HG03159 (cell line): ENCODE results near the gene NEDD4L.

Experiments
- ATAC-seq: cut with Tn5 transposase; IDR thresholded peaks from one replicate; pipeline ENCODE4 v1.9.1; 2021; ENCODE audit warnings: mild to moderate bottlenecking, moderate library complexity; ENCODE audit not compliant: unreplicated experiment

The NEDD4L gene

DNA sequence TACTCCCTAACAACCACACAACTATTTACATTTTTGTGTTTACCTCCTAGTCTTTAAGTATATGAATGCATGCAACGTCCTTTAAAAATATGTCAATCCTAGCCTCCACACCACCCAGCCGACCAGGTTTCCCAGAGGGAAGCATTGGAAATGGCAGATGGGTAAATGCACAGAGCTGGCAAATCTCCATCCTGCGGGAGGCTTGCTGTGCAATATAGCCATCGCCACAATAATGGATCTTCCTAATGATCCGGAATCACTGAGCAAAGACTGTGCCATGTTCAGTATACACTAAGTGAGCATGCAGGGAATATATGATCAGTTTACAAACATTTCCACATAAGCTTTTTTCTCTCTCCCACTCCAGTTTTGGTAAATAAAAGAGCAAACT, 131.8 kb downstream of the NEDD4L start:
- no peak for ATAC-seq

DNA sequence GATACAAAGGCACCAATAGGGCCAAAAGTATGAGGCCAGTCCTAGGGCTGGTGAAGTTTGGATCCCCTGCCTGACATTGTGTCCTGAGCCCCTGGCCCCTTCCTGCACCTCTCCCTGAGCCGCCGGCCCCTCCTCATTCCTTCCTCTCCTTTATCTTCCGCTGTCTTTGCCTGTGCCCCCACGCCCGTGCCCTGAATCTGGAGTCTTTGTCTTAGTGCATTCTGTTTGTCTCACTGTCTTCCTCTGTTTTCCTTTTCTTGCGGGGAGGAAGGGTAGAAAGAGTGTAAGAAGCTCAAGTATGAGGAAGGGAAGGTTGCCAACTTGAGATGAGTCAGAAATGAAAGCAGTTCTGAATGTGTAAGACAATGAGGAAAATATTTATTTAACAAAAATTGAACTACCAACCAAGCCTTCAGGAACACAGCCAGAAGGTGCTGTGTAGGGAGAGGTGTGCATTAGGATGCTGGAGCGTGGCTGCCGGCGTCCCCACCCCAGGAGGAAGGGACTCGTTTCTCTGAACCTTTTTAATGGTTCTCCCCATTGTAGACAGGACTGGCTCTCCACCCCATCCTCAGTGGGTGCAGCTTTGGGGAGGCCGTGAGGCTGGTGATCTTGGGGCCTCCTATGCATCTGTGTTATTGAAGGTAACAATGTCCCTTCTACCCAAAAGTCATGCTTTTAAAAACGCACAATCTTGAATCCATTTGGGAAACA, 133.1 kb downstream of the NEDD4L start:
- no peak for ATAC-seq

DNA sequence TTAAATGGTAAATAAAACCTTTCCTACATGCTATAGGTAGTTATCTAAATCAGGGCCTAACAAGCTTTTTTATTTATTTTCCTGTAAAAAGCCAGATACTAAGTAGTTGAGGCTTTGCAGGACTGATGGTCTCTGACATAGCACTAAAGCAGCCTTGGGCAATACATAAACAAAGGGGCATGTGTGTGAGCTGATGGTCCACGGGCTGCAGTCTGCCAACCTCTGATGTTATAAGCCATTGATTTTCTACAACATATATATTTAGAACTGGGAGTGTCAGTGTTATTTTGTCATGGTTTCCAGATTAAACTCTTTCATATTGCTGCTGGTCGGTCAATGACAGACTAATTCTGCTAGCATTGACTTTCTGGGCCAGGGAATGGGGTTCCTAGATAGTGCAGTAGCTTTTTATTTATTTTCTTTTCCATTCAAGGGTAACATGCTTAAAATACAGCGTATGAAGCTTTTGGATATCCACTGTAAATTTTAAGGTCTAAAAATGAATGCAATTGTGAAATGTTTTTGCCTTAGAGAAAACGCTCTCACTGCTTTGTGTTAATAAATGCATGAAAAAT, 134.0 kb downstream of the NEDD4L start:
- no peak for ATAC-seq

DNA sequence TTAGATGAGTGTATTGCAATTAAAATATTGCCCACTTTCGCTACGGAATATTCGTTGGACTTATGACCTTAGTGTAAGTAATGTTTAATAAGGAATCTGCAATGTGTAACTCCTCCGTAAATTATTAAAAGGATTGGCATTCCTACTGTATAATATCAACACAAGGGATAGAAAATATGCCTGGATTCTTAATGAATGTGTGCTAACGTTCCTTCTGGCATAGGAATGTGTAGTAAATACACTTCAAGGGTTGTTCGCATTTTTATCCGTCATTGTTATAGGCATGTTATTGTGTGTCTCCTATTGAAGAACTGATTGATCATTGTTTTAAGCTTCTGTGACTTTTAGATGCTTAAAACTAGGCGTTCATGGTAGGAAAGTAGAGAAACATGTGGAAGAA, 134.5 kb downstream of the NEDD4L start:
- no peak for ATAC-seq

DNA sequence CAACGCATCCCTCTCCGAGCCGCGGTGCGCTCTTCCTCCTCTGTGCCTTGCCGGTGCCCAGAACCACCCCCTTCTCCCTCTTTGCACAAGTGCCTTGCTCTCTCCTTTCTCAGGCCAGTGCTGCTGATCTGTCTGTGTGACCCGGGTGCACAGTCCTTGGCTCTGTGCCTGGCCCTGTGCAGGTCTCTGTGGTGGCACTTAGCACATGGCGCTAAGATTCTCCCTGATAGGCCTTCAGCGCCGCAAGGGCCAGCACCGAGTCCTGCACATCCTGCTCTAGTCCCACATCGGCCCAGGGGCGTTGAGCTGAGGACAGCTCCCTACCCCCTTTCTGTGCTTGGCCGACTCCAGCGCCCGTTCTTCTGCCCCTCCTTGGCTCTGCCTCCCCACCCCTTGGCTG, 136.1 kb downstream of the NEDD4L start:
- ATAC-seq: no peak

DNA sequence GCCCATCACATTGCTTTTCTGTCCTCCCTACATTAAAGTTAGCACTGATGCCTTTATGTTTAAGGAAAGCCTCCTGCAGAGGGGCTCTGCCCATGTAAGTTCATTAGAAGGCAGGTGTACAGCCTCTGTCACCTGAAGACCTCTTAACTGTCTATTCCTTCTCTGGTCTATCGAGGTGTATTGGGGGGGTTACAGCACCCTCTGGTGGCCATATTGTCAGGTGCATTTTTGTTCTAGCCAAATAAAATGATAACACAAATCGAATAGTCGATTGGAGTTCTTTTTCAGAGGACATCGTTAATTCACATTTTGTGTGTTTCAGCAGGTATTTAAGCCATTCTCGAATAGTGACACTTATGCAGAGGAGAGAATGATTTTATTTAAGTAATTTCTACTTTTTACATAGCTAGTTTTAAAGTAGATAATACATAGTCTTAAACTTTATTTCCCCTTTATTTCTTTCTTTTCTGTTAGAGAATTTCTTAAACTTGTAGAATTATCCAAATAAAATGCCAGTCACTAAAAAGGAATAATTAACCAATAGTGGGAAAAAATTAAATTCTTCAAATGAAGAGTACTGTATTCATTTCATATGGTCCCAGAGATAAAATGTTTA, 136.8 kb downstream of the NEDD4L start:
- no peak for ATAC-seq

DNA sequence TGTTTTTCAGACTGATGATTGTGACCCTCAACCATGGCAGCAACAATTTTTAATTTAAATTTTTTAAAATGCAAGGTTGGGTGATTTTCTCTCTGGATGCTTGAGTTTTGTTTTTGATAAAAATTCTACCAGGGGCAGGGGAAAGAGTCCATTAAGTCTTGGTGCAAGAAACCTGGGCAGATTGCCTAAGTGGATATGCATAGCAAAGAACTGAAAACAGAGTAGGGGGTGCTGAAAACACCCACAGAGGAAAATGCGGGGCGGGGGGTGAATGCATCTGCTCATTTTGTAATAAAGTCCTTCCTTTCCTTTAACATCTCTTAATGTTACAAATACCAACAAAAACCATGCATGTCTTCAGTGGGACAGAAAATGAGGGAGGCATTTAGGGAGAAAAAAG, 138.0 kb downstream of the NEDD4L start:
- no peak for ATAC-seq

DNA sequence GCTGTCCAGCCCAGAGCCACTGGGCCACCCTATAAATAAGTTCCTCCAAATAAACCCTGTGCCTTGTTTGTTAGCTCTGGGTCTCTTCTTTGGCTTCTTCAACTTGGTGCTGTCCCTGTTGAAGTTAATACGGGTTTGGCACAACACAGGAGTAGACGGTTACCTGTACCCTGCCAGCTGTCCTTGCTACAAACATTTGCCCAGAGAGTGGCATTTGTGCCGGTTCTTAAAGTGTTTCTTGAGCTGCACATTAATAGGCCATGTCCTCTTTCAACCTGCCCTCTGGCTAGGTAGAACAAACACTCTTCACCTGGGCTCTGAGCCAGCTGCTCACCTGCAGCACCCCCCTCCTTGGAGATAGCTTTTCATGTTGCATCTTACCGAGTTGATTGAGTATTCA, 139.2 kb downstream of the NEDD4L start:
- ATAC-seq: no peak

DNA sequence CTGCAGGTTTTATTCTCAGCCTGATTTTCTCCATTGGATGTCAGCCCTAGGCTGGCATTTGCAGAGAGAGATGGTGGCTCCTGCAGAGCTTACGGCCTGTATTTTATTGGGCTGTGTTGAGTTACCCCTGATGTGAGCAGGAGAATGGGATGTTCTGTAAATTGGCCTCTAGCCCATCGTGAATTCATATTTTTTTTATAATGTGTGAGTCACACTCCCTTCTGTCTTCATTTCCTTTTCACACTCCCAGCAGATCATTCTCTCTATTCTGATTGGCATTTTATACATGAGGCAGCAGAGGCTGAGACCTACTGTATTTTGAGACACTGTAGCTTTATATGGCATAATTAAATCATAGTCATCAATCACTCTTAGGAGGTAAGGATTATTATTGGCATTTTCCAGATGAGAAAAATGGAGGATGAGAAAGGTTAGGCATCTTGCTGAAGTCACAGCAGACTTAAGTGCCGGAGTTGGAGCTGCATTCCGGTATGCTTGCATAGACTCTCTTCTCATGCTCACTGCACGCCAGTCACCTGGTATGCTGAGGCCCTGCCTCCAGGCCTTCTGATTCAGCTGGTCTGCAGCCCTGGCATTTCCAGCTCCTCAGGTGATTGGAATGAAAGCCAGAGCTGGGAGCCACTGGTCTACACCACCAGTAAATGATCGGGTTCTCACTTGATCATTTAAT, 142.4 kb downstream of the NEDD4L start:
- ATAC-seq: no peak

DNA sequence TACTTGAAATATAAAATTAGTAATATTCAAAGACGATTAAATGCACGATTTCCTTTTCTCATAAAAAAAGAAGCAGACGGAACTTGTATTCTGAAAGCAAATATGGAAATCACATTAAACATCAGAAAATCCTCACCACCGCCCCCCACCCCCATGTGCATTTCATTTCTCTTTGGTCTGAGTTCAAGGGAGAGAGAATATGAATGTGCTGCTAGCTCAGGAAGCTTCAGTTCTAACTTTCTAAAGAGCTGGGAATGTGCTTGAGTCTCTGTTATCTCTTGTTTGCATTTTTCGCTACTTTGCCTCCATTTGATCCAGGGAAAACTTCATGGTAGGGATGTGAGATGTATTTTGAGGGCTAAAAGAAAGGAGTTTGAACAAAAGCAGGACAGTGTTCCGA, 143.6 kb downstream of the NEDD4L start:
- ATAC-seq: no peak

DNA sequence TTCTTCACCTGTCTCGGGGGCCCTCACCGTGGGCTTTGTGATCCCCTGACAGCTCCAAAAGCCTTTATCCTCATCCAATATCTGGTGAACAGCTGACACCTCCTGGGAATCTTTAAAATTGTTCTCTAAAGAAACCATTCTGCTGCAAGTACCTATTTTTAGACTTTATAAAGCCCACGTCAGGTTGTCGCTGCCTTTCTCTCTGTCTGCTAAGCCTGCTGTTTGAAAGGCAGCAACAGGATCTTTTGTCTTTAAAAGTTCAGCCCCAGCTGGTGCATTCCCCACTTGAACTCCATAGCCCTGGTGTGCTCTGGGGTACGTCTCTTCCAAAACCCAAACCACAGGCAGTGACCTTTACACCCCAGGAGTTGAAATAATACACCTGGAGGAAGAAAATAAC, 145.0 kb downstream of the NEDD4L start:
- ATAC-seq: no peak

DNA sequence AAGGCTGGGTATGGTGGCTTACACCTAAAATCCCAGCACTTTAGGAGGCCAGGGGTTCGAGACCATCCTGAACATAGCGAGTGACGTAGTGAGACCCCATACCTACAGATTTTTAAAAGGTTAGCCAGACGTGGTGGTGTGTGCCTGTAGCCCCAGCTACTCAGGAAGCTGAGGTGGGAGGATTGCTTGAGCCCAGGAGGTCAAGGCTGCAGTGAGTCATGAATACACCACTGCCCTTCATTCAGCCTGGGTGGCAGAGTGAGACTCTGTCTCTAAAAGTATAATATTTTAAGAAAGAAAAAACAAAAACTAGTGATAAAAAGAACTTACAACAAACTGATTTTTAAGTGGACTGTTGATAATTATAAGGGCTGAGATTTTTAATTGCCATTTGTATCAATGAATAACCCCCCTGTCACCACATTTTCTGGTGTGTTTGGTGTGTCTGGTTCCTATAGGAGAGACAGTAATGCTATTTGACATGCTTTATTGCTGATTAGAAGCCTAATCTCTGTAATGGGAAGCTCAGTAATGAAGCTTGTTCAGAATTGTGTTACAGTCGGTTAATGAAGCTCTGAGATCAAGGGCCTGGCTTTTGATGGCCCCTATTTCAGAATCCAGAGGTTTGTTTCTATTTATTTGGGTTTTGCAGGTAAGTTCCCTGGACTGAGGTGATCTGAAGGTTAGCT, 147.0 kb downstream of the NEDD4L start:
- no peak for ATAC-seq

DNA sequence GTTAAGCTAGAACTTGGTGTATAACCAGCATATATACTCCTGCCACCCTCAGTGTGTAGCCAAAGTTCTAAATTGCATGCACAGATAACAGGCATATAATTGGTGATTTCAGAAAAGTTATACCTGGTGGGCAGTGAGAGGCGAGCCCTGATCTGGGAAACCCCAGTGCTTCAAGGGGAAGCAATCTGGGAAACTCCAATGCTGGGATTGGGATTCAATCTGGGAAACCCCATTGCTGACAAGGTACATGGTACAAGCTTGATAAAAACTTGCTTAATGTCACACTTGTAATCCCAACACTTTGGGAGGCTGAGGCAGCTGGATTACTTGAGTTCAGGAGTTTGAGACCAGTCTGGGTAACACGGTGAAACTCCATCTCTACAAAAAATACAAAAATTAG, 147.6 kb downstream of the NEDD4L start:
- no peak for ATAC-seq

DNA sequence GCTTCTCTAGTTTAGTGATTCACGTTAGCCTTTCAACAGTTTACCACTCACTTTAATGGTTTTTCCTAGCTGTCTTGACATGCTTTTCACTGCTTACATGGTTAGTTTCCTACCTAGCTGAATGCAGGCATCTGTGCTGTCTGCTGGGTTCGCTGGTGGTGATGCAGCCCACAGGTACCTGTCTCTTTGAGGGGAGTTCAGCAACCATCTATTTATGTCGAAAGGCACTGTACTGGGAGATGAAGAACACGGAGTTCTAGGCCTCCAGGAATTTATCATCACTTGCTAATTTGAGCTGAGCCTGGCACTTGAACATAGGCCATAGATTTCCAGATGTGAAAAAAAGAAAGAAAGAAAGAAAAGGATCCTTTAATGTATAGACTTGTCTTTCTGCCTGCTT, 148.5 kb downstream of the NEDD4L start:
- no peak for ATAC-seq

DNA sequence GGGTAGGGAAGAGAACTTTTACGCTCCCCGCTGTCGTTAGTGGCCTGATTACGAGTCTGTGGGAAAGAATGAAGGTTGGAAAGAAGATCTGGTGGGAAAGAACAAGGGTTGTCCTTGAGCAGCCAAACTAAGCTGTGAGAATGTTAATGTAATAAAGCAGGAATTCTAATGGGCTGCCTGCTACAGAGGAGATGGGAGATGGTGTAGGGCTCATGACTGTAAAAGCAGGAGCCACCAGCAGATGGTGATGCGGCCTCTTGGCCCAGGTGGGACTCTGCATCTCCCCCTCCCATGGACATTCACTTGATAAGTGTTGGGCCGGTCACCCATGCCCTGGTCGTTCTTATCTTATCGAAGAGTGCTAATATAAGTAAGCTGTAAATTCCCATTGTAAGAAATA, 150.0 kb downstream of the NEDD4L start:
- no peak for ATAC-seq

DNA sequence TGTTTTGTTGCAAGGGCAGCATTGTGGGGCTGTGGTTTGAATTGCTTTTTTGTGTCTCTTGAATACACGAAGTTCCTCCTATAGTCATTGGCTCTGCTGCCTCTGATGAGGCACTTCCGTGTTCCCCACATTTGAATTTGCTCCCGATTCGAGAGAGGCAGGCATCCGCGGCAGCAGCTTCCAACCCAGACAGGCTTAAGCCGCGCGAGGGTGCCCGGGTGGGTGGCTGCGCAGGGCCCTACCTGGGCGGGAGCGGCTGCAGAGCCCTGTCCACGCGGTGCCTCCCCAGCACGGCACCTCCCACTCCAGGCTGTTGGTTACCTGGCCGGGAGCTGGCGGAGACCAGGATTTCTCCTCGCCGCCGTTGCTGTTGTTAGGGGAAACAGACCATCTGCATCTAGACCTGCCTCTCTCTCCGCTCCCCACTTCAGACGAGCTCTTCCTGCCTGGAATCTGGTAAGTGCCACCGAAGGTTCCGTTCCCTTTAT, 151.3 kb downstream of the NEDD4L start:
- no peak for ATAC-seq

DNA sequence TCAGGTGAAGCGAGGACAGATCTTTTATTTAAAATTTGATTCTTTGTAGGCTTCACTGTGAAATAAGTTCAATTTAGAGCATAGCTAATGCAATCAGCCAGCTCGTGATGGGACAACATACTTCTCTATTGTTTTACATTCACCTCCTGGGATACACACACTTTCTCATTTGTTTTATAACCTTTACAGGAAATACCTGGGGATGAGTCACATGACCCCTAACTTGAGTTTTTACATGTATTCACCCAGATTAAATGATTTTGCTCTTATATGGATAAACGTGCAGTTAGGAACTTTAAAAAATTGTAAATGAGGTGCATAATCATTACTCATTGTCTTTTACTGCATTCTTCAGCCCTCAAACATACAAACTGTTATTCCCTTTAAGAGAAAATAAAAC, 152.1 kb downstream of the NEDD4L start:
- ATAC-seq: no peak

DNA sequence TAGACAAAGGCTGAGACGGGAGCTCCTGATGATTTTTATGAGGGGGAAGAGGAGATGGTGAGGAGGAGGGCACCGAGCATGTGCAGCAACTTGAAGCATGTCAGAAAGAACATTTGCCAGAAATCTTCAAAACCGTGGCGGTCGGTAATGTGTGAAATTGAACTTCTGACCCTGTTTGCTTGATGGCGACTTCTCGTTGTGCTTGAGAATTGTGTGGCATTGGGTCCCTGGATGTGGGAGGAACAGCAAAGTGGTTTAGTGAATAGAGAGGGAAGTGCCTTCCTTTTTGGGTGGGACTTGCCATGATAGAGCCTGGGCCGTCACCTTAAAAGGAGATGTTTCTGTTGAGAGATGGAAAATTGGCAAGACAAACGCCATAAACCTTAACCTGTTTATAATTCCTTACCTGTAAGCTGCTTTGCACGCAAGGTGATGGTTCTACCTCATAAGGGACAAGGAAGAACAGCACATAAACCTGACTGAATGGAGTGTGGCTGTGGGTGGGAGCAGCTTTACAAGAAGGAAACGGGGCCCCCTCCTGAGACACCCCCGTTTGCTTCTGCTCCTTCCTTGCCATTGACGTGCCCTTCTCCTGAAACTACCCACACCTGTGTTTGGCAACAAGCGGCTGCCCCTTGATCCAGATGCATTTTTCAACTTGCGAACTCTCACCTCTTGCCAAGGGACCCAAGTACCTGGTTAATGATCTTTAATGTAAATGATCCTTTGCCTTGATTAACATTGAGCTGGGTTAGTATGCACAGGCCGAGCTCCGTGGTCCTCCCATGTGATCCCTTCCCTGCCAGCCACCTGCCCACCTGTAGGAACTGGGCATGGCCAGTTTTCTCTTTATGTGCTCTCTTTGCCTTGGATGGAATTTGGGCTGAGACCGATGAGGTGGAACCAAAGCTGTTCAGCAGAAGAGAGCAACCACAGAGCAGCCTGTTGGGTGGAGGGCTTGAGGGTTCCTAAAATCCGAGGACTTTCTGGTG, 153.2 kb downstream of the NEDD4L start:
- ATAC-seq: no peak

DNA sequence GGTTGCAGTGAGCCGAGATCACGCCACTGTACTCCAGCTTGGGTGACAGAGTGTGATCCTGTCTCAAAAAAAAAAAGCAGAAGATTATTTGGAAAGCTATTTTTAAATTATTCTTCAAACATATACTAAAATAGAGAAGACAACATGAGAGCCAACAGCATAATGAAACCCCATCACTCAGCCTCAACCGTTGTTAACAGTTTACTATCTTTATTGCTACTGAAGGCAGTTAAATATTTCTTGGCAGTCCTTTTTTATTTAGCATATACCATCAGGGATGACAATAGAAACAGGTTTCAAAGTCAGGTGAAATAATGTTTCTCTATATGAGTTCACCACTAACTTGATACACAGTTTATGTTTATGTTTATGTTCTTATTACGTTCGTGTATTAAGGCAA, 157.2 kb downstream of the NEDD4L start:
- no peak for ATAC-seq
